Activated CD8-positive, alpha-beta memory T cell treated with anti-CD3 and anti-CD28 coated beads, Interleukin-2, amount 50 U/mL, for 1 hour (primary cell): Measurements from ENCODE around the gene CIC.

Experiments used
- DNase-seq: peaks from one replicate; pipeline ENCODE4 v3.0.0-alpha.2; 2020; ENCODE audit errors: extremely low read depth

Gene CIC

DNA sequence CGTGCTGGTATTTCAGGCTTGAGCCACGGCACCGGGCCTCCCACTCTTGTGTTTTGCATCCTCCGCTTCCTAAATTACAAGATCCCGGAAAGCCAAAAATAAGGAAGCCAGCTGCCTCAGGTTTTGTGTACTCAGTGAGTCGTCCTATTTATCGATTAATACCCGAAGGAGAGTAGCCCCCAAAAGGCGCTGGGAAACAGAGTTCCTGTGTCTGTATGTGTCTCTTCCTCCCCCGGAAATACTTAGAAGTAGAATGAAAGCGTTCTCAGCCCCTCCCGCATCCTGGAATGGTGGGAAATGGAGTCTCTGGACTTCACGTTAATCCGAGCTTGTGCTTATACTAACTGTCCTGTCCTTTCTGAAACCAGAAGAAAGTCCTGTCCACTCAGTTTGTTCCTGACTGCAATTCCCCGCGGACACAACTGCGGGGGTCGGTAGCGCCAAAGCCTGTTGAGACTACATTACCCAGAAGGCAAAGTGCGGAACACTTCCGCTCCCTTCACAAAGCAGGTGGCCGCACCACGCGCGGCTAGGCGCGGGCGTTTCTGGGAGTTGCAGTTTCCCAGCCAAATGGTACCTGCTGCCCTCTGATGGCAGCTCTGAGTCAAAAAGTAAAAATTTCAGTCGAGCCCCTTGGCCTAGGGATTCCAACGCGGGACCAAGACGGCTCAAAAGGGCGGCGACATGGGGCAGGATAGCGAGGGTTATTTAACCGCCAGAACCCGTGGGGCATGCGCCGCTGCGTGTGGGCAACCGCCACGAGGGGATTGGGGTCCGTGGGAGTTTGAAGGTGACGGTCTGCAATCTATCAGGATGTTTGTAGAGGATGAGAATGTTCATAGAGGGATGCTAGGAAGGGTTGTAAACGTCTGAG, 24.5 kb upstream of the CIC start:
- DNase-seq = peak; percentile 61

- DNase-seq = no peak
Observed at GRCh38 chr19:42245231-42245630, 23.8 kb upstream of the CIC start.

GRCh38 chr19:42246143-42246921, 22.7 kb upstream of the CIC start:
- no peak for DNase-seq

- DNase-seq = no peak
Observed at GRCh38 chr19:42246922-42247639, 22.0 kb upstream of the CIC start.

DNA sequence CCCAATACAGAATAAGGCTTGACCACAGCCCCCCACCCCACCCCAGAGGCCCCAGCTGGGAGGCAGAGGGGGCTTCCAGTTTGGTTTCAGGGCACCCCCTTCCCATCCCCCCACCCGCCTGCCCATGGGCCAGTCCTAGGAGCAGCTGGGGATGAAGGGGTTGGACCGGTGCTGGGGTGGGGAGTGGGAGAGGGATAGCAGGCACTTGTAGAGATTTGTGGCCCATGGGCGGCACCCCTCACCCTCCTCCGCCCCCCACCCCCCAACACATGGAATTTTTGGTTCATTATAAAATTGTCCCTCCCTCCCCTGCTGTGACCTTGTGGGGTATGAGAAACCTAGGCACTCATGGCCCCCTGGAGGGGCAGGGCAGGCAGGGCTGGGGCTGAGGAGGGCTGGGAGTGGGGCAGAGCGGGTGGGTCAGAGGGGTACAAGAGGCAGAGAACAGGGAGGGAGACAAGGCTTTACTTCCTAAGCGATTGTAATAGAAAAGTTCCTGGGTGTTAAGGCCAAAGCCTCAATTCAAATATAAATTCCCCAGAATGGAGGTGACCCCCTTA, 21.3 kb upstream of the CIC start:
- no peak for DNase-seq

DNA sequence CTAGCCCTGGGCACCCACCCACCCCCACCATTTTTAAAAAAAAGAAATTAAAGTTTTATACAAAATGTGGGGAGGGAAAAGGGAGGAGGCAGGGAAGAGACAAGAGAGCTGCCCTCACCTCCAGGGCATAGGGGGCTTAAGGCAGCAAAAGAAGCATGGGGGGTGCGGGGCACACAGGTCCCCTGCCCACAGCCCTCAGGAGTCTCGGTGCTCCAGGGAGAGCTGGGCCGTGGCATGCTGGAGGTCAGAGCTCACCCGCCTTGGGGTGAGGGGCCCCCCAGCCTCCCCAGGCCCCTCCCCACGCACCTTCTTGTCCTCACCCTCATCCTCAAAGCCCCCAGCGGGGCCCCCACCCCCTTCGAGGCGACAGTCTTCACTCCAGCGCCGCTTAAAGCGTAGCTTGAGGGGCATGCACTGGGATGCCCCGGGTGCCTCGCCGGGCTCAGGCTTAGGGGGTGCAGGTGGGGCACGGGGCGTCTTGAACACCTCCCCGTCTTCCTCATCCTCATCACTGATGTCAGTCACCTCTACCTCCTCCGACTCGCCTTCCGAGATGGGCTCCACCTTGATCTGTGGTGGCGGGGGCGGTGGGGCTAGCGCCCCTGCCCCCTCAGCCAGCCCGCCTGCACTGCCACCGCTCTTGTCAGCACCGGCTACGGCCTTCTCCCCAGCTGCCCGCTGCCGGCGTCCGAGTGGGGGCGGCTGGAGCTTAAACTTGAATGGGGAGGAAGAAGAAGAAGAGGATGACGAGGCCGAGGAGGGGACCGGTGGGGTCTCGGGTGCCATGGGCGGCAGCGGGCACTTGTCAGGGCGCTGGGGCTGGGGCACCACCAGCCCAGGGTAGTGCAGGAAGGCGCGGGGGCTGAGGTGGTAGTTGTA, 20.5 kb upstream of the CIC start:
- DNase-seq = no peak

- no peak for DNase-seq
Observed at GRCh38 chr19:42249149-42249750, 19.8 kb upstream of the CIC start.

GRCh38 chr19:42249769-42250168, 19.3 kb upstream of the CIC start:
- DNase-seq = no peak

DNA sequence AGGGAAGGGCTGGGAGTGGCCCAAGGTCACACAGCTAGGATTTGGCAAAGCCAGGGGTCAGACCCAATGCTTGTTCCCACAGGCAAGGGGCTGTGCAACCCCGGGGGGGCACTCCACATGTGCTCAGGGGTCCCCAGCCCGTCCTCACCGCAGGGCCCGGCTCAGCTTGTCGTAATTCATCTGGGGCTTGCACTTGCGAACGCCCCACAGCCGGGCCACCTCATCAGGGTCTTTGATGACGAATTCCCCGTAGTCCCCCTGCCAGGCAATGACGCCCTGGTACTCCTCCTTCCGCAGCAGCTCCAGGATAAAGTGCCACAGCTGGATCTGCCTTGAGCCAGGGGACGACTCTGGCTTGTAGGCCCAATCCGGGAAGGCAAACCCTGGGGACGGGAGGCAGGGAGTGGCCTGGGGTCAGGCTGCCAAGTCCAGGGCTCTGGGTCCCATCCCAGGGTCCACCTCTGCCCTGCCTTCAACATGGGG, 18.8 kb upstream of the CIC start:
- no peak for DNase-seq

DNA sequence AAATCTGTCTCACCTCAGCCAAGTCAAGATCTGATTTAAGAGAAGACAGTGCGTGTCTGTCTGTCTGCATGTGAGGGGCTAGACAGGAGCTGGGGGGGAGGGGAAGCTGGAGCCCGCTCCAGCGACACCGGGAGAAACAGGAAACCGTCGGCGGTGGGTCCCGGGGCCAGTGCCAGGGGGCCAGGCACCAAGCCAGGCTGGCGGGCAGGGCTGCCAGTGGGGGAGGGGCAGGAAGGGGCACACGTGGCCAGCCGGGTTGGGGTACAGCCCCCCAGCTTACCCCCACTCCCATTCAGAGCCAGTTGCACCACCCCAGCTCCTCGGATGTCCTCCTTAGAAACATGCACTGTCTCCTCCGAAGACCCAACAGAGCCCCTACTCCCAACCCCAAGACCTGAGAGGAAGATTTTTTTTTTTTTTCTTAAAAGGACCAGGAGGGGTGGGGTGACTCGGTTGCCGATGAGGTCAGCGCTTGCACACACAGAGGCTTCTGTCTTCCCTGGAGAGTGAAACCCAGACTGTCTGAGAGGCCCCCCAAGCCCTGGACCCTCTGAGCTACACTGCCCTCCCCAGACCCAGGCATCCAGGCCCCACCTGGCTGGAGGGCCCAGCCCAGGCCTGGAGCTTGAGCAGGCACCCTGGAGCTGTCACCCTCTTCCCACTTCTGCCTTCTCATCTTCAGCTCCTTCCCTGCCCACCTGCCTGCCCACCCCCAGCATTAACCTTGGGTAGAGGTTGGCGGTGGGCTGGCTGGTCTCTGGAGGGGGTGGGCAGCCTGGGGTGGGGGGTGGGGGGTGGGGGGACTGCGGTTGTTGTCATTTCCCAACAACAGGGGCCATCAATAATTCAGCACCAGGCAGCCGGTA, 18.2 kb upstream of the CIC start:
- no peak for DNase-seq

- DNase-seq = no peak
Observed at GRCh38 chr19:42251572-42252358, 17.3 kb upstream of the CIC start.

DNA sequence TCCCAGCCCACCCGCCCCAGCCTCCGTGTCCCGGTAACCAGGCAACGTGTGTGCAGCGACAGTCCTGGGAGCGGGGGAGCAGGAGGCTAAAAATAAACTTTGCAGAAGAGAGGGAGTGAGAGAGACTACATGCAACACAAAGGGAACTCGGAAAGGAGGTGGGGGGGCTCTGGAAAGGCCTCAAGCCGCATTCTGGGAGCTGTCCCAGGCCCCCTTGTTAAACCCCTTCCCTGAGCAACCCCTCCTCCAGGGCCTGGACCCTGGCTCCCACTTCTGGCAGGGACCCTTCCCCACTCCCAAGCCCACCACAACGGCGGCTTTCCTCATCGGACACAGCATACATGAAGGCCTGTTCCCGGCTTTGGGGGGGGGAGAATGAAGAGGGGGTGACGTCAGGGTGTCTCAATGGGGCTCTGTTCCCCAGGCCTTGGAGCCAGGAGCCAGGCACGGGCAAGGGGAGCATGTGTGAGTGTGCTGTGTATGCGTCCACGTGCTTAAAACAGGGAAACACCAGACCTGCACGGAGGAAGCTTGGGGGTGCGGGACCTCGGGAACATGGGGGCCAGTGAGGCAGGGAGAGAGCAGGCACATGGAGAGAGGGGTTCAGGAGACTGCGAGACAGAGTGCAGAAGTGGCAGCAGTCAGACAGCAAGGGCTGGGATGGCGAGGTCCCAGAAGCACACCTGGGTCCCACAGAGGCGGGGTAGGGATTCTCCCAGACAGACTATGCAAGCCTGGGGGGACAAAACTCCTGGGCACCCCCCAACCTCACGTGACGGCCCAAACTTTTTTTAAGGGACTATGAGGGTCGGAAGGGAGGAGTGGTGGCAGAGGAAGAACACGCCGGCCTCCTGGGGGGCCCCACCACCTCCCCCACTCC, 16.4 kb upstream of the CIC start:
- no peak for DNase-seq

- DNase-seq = no peak
Observed at GRCh38 chr19:42253245-42254088, 15.6 kb upstream of the CIC start.

DNA sequence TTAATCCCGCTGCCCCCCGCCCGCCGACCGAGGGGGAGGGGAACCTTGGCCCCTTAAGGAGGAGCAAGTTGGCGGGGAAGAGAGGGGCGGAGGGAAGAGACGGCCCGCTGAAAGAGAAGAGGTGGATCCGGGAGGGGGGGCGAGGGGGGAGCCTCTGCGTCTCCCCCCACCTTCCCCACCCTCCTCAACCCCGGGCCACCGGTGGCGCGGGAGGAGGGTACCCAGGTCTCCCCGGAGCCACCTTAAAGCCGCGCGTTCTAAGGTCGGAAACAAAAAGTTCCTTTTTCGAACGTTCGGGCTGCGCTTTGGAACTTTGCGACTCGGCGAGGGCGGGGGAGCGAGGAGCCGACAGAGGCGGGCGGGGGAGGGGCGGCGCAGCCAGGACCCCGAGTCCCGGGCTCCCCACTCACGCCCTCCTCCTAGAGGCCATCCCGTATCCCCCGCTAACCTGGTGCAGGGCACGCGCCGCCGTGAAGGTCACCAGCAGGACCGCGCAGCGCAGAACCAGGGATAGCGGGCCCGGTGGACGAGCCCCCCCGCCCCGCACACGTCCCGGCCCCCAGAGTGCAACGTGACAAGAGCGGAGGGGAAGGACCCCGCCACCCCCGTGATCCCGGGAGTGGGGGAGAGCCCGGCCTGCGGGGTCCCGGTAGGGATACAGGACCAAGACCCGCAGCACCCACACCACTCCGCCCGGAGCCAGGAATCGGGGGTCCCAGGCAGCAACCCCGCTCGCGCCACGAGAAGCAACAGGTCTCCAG, 14.8 kb upstream of the CIC start:
- peak; percentile 34 for DNase-seq

- DNase-seq = peak; percentile 79
Observed at GRCh38 chr19:42254850-42255765, 13.9 kb upstream of the CIC start, which contains the start of gene ERF. Gene ERF (minus strand): TSS chr19:42255128. CDS start chr19:42254999, 129 bp downstream.
